Large intestine (tissue), 3 donors: Measurements from ENCODE around the gene GH1. TPM values are rescaled to one million over a fixed set of nuclear protein-coding genes. Genes with fewer than 3 reads are reported as not detected.

ENCODE experiments used
- DNase-seq, 2 donors: peaks; one replicate each; pipeline versions ENCODE4 v3.0.0 to v3.0.0-alpha.2; 2013
- H3K27ac ChIP-seq: one replicate; pipeline ENCODE4 v1.5.1; 2013; ENCODE audit warnings: low read length
- H3K27me3 ChIP-seq: 2 replicates; pipeline ENCODE4 v1.6.1; 2013; ENCODE audit warnings: low read length; ENCODE audit not compliant: control insufficient read depth, insufficient read depth
- H3K36me3 ChIP-seq: 2 replicates; pipeline ENCODE4 v1.6.1; 2013; ENCODE audit warnings: low read length; ENCODE audit not compliant: control insufficient read depth, insufficient read depth
- H3K4me1 ChIP-seq: one replicate; pipeline ENCODE4 v1.6.1; 2013; ENCODE audit warnings: low read length; ENCODE audit not compliant: control insufficient read depth, insufficient read depth
- H3K4me3 ChIP-seq: one replicate; pipeline ENCODE4 v1.5.1; 2013; ENCODE audit warnings: low read length
- H3K9me3 ChIP-seq: one replicate; pipeline ENCODE4 v1.6.1; 2013; ENCODE audit warnings: mild to moderate bottlenecking, low read depth, low read length, moderate library complexity; ENCODE audit not compliant: control insufficient read depth
- WGBS: methylation state at CpG from one replicate; pipeline ENCODE4 v1.1.5; 2013; ENCODE audit warnings: low lambda C conversion rate; ENCODE audit not compliant: insufficient coverage; 5-methylcytosine and 5-hydroxymethylcytosine counted together
- polyA plus RNA-seq: library from polyadenylated mRNA; unstranded; fragments of 120-200 nt; gene quantifications from one replicate; pipeline ENCODE4 v1.2.1, GENCODE V29; 2013

GH1 gene
- polyA plus RNA-seq, 1 donor: not detected

GRCh38 chr17:63944736-63945499 lies 26.3 kb upstream of the GH1 start:
- WGBS: no CpG with 5 or more reads among the region's 24 CpGs
- Histone ChIP-seq H3K9me3 (peaks cover 5% of the 10 kb centered on the region), H3K27ac (no peak overlapping the region), H3K27me3 (no peaks in the 10 kb centered on the region), H3K4me1 (no peaks in the 10 kb centered on the region), H3K36me3 (no peaks in the 10 kb centered on the region), H3K4me3 (no peak overlapping the region)
- no peak for DNase-seq

DNA sequence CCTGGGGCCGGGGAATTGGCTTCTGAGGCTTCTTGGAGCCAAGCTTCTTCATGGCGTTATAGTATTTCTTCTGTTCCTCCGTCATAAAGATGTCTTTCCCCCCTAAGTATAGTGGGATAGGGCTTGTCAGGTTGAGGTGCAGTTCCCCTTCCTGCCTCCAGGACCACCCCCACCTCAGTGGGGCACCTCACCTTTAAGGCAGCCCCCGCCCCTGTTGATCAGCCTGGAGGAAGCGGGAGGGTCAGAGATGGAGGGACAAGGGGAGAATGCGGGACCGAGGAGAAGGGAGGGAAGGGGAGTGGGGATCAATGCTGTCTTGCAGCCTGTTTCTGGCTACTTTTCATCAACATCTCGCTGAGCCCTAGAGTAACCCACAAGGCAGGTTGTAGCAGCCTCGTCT lies 25.1 kb upstream of the GH1 start:
- no CpG with 5 or more reads among the region's 9 CpGs for WGBS
- Histone ChIP-seq H3K27ac (no peak overlapping the region), H3K4me3 (no peak overlapping the region), H3K36me3 (no peaks in the 10 kb centered on the region), H3K27me3 (no peaks in the 10 kb centered on the region), H3K4me1 (no peaks in the 10 kb centered on the region), H3K9me3 (peaks cover 5% of the 10 kb centered on the region)
- DNase-seq: no peak

DNA sequence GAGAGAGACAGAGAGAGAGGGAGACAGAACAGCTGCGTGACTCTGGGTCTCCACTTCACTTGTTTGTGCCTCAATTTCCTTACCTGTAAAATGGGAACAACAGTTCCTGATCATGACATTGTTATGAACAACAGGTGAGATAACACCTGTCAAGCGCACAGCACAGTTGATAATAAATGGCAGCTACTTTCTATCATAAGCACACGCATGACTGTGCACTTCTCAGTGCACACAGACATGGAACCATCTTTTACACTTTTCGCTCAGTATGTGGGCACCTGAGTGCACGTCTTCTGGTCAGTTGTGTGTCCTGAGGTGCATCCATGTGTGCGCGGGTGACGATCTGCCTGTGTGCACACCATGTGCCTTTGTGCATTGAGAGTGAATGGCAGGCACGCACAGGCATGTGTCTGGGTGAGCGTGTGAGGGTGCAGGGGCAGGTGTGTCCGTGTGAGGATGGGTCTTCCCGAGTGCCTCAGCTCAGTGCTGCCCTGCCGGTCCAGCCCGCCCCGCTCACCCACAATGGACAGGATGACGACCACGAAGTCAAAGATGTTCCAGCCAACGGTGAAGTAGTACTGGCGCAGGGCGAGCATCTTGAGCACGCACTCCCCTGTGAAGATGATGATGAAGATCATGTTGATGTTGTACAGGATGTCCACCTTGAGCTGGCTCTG lies 23.8 kb upstream of the GH1 start:
- H3K27me3 ChIP-seq: no peaks in the 10 kb centered on the region
- H3K4me1 ChIP-seq: no peaks in the 10 kb centered on the region
- DNase-seq: no peak
- H3K9me3 ChIP-seq: peaks cover 5% of the 10 kb centered on the region
- H3K4me3 ChIP-seq: no peak overlapping the region
- no CpG with 5 or more reads among the region's 21 CpGs for WGBS
- no peaks in the 10 kb centered on the region for H3K36me3 ChIP-seq
- no peak overlapping the region for H3K27ac ChIP-seq

GRCh38 chr17:63941751-63942150 lies 23.1 kb upstream of the GH1 start:
- no peak overlapping the region for H3K27ac ChIP-seq
- no peaks in the 10 kb centered on the region for H3K36me3 ChIP-seq
- H3K27me3 ChIP-seq: no peaks in the 10 kb centered on the region
- no peak for DNase-seq
- no peaks in the 10 kb centered on the region for H3K4me1 ChIP-seq
- no CpG with 5 or more reads among the region's 23 CpGs for WGBS
- H3K9me3 ChIP-seq: peaks cover 5% of the 10 kb centered on the region
- no peak overlapping the region for H3K4me3 ChIP-seq

GRCh38 chr17:63941162-63941561 lies 22.5 kb upstream of the GH1 start:
- Histone ChIP-seq H3K4me1 (no peaks in the 10 kb centered on the region), H3K9me3 (peaks cover 5% of the 10 kb centered on the region), H3K4me3 (no peak overlapping the region), H3K36me3 (no peaks in the 10 kb centered on the region), H3K27ac (no peak overlapping the region), H3K27me3 (no peaks in the 10 kb centered on the region)
- DNase-seq: no peak
- 100% methylated on average over 1 of the region's 12 CpGs for WGBS

DNA sequence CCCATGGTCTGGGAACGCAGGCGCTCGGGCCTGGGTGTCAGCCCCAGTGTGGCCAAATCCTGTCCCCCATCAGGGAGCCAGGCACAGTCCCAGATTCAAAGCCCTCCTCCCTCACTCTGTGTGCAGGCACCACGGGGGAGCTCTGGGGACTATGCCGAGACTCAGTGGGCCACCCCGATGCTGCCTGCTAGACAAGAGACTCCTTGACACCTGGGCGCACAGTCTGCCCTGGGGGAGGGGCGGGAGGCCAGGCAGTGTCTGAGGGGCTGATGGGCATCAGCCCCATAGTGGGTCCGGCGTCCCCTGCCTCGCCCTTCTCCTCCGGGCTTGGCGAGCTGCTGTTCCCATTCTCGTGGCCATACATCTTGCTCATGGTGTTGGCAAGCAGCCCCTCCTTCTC lies 21.9 kb upstream of the GH1 start:
- H3K9me3 ChIP-seq: peaks cover 5% of the 10 kb centered on the region
- no peaks in the 10 kb centered on the region for H3K36me3 ChIP-seq
- no peak overlapping the region for H3K27ac ChIP-seq
- no peaks in the 10 kb centered on the region for H3K27me3 ChIP-seq
- no CpG with 5 or more reads among the region's 14 CpGs for WGBS
- no peak for DNase-seq
- no peak overlapping the region for H3K4me3 ChIP-seq
- no peaks in the 10 kb centered on the region for H3K4me1 ChIP-seq

DNA sequence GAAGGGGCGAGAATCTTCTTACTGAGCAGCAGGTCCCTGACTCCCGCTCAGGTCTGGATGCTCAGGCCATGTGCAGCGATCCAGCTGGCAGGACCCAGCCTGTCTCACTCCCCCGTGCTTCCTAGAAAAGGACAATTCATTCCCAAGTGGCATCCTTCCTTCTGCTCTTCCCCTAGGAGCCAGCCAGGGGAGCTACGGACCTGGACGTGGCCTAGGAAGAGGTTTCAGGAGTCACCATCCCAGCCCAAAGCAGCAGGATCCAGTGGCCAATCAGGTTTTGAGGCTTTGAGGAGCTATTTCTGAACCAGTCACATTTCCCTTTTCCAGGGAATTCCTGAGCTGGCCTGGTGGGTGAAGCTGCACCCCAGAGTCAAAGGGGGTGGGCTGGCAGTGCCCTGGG lies 21.2 kb upstream of the GH1 start:
- Histone ChIP-seq H3K4me3 (no peak overlapping the region), H3K27me3 (no peaks in the 10 kb centered on the region), H3K4me1 (no peaks in the 10 kb centered on the region), H3K27ac (no peak overlapping the region), H3K36me3 (no peaks in the 10 kb centered on the region), H3K9me3 (peaks cover 5% of the 10 kb centered on the region)
- DNase-seq: no peak
- no CpG with 5 or more reads among the region's 6 CpGs for WGBS

DNA sequence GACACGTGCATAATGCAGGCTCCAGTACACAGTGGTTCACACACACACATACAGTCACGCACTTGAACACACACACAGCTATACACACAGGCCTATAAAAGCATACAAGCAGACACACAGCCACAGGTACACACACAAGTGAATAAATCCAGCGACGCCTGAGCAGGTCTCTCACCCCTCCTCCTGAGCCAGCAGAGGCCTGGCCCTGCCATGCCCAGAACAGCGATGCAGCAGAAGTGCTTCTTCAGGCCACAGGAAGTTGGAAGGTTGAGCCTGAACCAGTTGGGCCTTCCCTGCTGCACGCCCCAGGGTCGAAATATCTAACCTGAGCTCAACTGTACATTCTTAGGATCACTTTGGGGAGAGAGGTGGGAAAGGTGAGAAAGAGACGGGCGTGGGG lies 20.8 kb upstream of the GH1 start:
- Histone ChIP-seq H3K4me3 (no peak overlapping the region), H3K36me3 (no peaks in the 10 kb centered on the region), H3K9me3 (peaks cover 5% of the 10 kb centered on the region), H3K27me3 (no peaks in the 10 kb centered on the region), H3K4me1 (no peaks in the 10 kb centered on the region), H3K27ac (no peak overlapping the region)
- WGBS: 90% methylated on average over 2 of the region's 9 CpGs
- no peak for DNase-seq

DNA sequence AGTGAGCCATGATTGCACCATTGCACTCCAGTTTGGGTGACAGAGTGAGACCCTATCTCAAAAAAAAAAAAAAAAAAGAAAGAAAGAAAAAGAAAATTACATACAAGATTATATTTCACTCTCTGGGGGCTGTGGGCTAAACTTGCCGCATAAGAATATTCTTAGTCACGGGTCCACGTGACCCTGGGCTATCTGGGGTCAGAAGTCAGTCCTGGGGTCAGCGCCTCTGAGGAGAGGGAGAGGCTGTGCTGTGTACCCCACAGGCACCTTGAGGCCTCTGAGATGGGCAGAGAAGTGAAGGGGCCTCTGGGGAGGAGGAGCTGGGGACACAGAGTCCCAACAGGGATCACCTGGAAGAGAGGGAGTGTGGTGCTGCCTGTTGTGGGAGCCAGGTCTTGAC lies 19.3 kb upstream of the GH1 start:
- H3K27ac ChIP-seq: no peak overlapping the region
- H3K4me3 ChIP-seq: no peak overlapping the region
- no peak for DNase-seq
- H3K9me3 ChIP-seq: peaks cover 5% of the 10 kb centered on the region
- no peaks in the 10 kb centered on the region for H3K36me3 ChIP-seq
- H3K27me3 ChIP-seq: no peaks in the 10 kb centered on the region
- no peaks in the 10 kb centered on the region for H3K4me1 ChIP-seq
- WGBS: no CpG with 5 or more reads among the region's 4 CpGs

DNA sequence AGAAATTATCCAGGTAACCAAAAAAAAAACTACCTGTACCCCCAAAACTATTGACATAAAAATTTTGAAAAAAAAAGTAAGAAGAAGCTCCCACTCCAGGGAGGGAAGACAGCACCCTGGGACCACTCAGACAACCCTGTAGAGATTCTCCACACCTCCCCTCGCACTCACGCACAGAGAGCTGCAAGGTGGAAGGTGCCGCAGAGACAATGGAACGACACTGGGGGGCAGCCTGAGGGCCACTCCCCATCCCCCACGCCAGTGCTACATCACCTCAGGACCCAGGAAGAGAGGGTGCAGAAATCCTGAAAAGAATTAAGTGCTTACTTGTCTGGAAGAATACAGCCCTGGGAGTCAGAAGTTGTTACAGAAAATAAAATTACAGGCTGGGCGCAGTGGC lies 18.7 kb upstream of the GH1 start:
- no peak overlapping the region for H3K27ac ChIP-seq
- WGBS: no CpG with 5 or more reads among the region's 6 CpGs
- H3K4me3 ChIP-seq: no peak overlapping the region
- H3K4me1 ChIP-seq: no peaks in the 10 kb centered on the region
- H3K36me3 ChIP-seq: no peaks in the 10 kb centered on the region
- H3K9me3 ChIP-seq: peaks cover 5% of the 10 kb centered on the region
- DNase-seq: no peak
- no peaks in the 10 kb centered on the region for H3K27me3 ChIP-seq
